ENCODE measurements around the gene IPO7.
"Not testable (repeated sequence)": the region's sequence is repeated elsewhere in the genome, so short reads cannot be mapped to it uniquely, and the experiment has no call there.

The IPO7 gene

GRCh38 chr11:9399466-9399865 lies 15.0 kb downstream of the IPO7 start:
- DNase-seq = no peak

GRCh38 chr11:9401884-9402283 lies 17.4 kb downstream of the IPO7 start:
- DNase-seq = not testable (repeated sequence)

DNA sequence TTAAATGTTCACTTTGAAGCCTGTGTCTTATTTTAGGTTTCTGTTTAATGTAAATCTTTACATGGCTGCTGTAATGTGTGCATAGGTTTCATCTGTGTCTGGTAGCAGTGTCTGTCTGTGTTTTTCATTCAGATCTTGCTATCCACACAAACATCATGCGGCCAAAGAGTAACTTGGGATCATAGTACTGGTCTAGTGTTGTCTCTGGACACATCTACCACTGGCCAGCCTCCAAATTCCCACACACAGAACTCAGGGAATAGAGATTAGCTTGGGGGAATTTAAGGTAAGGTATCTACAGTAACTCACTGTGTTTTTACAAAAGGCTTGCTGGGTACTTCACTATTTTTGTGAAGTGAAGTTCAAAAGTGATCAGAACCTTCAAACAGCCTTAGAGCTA lies 44.3 kb downstream of the IPO7 start:
- no peak for DNase-seq

GRCh38 chr11:9438611-9439010 lies 54.2 kb downstream of the IPO7 start:
- no peak for DNase-seq

- DNase-seq = no peak
Observed at GRCh38 chr11:9446230-9446629, 61.8 kb downstream of the IPO7 start.

- DNase-seq = no peak
Observed at GRCh38 chr11:9448576-9449352, 64.3 kb downstream of the IPO7 start.

- not testable (repeated sequence) for DNase-seq
Observed at GRCh38 chr11:9452023-9452422, 67.6 kb downstream of the IPO7 start.

GRCh38 chr11:9455722-9456121 lies 71.3 kb downstream of the IPO7 start:
- no peak for DNase-seq

DNA sequence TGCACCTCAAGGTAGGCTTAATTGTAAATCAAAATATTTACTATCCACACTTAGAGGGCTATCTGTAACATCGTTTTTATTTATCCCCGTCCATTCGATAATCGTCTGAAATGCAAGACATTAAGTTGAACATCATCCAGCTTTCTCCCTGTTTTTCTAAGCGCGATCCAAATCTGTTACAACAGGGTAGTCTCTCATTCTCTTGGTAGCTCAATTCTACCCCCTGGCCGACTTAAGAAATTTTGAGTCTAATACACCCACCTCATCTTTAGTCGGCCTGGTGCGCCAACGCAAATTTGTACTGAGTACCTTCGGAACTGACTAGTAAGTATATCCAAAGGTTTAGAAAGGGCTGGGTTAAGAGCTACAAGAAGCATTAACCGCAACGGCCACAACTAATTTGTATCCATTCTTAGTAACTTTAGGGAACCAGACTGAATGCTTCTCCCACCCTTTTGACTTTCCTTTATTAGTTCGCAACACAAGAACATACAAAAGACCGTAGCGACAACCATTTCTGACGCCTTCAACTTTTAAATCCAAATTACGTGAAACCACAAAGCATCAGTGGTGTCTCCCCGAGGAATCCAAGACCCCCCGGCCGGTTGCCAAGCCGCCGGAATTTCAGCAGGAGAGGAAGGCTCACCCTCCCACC lies 75.3 kb downstream of the IPO7 start:
- DNase-seq = peak; percentile 64

GRCh38 chr11:9460322-9461062 lies 76.0 kb downstream of the IPO7 start, which contains the start of gene ZNF143:
Gene ZNF143 (plus strand): TSS chr11:9461012. CDS start chr11:9471309, 10,297 bp downstream.
- peak; percentile 100 for DNase-seq

- peak; percentile 91 for DNase-seq
Observed at GRCh38 chr11:9461063-9461759, 76.8 kb downstream of the IPO7 start.

DNA sequence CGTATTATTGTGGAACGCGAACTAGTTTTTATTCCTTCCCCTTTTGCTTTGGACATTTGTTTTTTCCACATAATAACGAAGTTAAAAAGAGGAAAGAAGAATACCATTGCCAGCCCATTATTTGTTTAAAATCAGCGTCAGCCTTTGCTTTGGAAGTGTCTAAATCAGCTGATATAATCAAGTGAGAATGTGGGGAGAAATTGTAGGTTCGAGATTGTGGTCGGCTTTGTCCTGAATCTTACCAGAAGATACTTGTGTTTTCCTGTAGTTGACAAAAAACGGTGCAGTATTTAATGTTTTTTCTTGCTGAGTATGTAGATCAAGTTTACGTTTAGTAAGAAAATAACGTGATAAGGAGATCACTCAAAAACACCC lies 77.3 kb downstream of the IPO7 start:
- no peak for DNase-seq

DNA sequence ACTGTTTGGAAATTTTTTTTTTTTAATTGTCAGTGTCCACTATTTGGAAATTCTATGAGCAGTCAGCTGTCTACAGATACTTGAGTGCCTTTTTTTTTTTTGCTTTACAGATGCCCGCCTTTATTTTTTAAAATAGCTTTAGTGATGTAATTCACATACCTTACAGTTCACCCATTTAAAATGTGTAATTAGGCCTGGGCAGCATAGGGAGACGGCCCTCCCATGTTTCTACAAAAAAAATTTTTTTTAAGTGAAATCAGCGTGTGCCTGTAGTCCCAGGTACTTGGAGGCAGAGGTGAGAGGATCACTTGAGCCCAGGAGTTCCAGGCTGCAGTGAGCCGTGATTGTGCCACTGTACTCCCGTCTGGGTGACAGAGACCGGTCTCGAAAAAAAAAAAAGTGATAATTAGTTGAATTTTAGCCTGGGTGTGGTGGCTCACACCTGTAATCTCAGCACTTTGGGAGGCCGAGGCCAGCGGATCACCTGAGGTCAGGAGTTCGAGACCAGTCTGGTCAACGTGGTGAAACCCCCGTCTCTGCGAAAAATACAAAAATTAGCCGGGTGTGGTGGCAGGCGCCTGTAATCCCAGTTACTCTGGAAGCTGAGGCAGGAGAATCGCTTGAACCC lies 77.8 kb downstream of the IPO7 start:
- no peak for DNase-seq

DNA sequence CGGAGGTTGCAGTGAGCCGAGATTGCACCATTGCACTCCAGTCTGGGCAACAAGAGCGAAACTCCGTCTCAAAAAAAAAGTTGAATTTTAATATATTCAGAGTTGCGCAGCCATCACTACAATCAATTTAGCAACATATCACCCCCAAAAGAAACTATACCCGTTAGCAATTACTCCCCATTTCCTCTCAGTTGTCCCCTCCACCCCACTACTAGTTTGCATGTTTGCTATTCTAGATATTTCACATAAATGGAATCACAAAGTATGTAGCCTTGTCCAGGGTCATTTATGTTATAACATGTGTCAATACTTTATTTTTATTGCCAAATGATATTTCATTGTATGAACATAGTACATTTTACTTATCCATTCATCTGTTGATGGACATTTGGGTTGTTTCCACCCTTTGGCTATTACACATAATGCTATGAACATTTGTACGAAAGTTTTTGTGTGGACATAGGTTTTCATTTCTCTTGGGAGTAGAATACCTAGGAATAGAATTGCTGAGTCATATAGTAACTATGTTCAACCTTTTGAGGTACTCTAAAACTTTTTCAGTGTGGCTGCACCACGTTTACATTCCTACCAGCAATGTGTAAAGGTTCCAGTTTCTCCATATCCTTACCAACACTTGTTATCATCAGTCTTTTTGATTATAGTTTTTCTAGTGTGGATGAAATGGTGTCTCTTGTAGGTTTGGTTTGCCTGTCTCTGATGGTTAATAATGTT lies 78.5 kb downstream of the IPO7 start:
- DNase-seq = no peak

- DNase-seq = no peak
Observed at GRCh38 chr11:9470765-9471164, 86.3 kb downstream of the IPO7 start.

GRCh38 chr11:9473408-9473807 lies 89.0 kb downstream of the IPO7 start:
- no peak for DNase-seq

- DNase-seq = no peak
Observed at GRCh38 chr11:9479899-9480298, 95.4 kb downstream of the IPO7 start.

DNA sequence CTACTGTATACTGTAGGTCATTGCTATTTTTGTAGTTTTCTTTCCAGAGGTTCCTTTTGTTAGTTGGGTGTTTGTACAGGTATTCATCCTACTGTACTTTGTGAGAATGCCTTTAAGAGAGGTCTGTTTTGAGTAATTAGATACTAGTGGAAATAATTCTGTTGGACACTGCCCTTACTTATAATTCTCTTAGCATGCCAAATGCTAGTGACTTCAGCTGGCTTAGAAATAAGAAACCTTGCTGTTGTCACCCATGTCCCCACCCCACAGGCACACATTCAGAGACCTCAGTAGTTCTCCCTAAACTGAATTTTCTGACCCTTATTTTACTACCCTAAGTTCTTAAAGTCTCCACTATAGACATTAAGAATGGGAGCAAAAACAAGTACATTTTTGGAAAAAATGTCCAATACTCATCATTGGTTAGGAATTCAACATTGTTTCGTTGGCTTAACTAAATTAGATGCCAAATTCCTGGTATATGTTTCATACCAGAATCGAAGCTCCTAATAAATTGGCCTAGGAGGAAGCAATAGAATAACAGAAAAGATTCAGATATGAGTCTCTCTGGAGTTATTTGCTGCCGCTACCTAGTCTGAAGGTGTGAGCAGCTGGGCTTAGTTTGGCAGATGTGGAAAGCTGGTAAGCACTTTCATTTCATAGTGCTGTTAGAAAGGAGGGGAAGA lies 104.8 kb downstream of the IPO7 start:
- DNase-seq = no peak

- DNase-seq = no peak
Observed at GRCh38 chr11:9490376-9490775, 105.9 kb downstream of the IPO7 start.

GRCh38 chr11:9493492-9493891 lies 109.0 kb downstream of the IPO7 start:
- no peak for DNase-seq

- DNase-seq = no peak
Observed at GRCh38 chr11:9494316-9494715, 109.9 kb downstream of the IPO7 start.
